GM21515 (cell line): ENCODE measurements around the gene ZFYVE16.
"Not testable (repeated sequence)": the region's sequence is repeated elsewhere in the genome, so short reads cannot be mapped to it uniquely, and the experiment has no call there.

Source experiments
- ATAC-seq: cut with Tn5 transposase; IDR thresholded peaks from one replicate; pipeline ENCODE4 v1.9.1; 2021; ENCODE audit not compliant: unreplicated experiment

ZFYVE16 gene

DNA sequence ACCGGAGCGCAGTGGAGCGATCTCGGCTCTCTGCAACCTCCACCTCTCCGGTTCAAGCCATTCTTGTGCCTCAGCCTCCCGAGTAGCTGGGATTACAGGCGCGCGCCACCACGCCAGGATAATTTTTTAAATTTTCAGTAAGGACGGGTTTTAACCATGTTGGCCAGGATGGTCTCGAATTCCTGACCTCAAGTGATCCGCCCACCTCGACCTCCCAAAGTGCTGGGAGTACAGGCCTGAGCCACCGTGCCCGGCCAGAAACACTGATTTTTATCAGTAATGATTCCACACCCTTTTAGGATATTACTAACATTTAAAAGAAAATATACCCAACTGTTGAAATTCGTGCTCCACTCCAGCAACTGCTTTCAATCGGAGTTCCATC, 79.6 kb downstream of the ZFYVE16 start:
- no peak for ATAC-seq

DNA sequence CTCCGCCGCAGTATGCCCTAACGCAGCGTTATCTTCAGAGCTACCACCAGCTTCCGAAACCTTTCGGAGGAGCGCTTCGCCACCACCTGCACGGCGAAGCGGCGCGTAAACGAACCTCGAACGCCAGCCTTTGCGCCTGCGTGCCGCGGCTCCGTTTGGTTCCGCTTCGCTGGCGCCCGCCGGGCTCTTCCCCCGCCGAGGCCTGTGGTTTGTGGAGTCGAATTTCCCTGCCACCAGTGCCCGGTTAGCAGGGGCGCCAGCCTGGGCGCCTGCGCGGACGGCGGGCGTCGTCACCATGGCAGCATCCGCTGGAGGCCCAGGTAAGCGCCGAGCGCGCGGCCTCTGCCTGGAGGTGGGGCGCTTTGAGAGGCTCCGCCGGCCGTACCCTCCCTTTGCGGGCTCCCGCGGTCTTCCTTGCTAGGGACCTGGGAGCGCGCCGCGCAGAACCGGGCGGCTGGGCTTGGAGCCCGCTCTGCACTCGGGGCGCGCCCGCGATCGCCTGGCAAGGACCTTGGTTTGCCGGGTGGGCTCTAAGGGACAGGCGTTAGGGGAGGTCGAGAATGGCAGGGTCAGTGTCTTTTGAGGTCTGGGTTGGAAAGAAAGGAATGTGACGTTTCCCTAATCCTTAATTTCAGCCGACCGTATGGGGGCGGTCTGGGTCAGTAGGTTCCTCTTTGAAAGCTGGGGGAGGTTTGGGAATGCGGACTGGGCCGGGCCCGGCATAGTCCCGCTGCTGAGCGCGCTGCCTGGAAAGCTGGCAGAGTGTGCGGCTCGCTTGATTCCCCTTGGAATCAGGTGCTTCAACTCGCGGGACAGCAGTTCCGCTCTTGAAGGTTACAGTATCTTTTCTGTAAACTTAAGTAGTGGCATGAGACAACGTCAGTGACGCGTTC, 80.2 kb downstream of the ZFYVE16 start, which contains the start of gene FAM151B:
FAM151B (plus strand) TSS at position 272 of the 893 bp plus-strand sequence; CDS start at position 296, 24 bp downstream.
- peak; percentile 83 for ATAC-seq

DNA sequence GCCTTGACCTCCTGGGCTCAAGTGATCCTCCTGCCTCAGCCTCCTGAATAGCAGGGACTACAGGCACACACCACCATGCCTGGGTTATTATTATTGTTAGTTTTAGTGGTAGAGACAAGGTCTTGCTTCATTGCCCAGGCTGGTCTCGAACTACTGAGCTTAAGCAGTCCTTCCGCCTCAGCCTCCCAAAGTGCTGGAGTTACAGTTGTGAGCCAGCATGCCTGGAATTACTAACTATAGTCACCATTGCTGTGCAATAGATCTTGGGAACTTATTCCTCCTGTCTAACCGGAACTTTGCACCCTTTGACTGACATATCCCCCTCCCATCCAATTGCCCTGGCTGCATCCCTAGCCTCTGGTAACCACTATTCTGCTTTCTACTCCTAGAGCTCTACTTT, 83.4 kb downstream of the ZFYVE16 start:
- no peak for ATAC-seq

DNA sequence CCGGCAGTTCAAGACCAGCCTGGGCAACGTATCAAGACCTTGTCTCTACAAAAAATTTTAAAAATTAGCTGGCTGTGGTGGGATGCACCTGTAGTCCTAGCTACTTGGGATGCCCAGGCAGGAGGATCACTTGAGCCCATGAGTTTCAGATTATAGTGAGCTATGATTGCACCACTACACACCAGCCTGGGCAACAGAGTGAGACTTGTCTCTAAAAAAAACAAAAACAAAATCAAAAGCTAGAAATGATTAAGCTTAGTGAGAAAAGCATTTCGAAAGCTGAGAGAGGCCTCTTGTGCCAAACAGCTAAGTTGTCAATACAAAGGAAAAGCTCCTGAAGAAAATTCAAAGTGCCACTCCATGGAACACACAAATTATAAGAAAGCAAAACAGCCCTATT, 84.9 kb downstream of the ZFYVE16 start:
- no peak for ATAC-seq

DNA sequence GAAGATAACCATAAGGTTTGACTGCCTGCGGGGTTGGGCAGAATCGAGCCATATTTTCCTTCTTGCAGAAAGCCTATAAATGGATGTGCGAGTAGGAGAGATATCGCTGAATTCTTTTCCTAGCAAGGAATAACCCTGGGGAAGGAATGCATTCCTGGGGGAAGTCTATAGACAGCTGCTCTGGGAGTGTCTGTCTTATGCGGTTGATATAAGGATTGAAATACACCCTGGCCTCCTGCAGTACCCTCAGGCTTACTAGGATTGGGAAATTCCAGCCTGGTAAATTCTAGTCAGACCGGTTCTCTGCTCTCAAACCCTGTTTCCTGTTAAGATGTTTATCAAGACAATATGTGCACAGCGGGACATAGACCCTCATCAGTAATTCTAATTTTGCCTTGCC, 85.6 kb downstream of the ZFYVE16 start:
- ATAC-seq, result not testable (repeated sequence)

DNA sequence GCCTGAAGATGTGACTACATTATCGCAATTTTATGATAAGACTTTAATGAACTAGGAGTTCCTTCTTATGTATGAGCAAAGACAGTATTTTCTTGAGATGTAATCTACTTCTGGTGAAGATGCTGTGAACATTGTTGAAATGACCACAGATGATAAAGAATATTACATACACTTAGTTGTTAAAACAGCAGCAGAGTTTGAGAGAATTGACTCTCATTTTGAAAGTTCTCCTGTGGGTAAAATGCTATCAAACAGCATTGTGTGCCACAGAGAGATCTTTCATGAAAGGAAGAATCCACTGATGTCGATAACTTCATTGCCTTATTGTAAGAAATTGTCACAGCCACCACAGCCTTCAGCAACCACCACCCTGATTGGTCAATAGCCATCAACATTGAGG, 88.0 kb downstream of the ZFYVE16 start:
- no peak for ATAC-seq

DNA sequence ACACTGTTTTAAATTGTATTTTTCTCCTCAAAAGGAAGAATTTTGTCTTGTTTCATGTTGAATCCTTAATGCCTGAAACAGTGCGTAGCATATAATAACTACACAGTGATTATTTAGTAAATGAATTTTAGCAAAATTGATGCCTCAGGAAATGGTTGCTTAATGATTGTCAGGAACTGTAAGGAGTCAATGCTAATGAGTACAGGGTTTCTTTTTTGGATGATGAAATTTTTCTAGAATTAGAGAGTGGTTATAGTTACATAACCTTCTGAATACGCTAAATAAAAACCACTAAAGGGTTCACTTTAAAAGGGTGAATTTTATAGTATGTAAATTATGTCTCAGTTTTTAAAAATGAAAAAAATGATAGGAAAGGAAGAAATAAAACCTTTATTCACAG, 94.9 kb downstream of the ZFYVE16 start:
- ATAC-seq, result no peak

DNA sequence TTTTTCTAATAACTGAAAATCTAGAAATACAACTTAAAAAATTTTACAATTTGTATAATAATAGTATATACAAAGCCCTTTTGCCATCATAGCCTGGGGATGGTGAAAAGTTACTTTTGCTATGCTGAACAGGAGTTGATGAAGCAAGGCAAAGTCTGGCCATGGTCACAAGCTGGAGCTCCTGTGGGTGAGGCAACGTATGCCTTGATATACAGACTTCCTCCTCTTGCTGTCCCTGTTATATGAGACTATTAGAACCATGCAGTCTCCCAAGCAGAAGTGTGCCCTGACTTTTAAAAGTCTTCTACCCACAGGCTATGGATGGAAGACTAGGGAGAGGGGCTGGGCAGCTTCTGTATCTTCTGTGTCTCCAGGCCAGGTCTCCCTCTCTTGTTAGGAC, 95.8 kb downstream of the ZFYVE16 start:
- ATAC-seq, result no peak

DNA sequence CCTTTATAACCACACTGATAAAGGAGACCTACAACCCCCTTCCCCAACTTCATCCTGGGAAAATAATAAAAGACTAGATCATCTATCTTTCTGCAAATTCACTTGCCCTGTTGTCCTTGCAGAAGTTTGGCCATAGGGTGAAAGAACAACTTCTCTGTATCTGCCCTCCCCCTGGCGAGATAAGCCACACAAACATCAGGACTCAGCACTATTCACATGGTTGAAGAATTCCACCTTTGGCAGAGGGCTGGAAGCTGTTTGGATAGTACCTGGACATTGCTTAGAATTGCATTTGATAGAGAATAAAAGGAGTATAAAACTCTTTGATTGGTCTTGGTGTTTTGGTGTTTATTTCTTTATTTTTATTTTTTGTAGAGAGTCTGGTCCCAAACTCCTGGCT, 97.0 kb downstream of the ZFYVE16 start:
- ATAC-seq, result no peak

DNA sequence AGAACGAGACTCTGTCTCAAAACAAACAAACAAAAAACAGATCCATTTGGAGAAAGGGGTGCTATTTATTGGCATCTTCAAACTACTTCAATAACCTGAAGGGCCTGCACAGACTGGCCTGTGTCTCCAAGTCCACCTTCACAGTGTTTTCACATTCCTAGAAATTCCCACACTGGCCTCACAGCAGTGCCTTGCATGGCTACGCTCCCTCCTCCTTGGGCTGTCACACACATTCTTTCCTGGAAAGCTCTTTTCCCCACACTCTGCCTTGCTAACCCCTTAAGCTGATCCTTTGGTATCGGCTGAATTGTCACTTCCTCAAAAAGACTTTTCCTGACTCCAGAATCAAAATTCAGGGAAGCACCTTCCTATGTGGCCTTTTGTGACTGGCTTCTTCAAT, 99.8 kb downstream of the ZFYVE16 start:
- ATAC-seq, result no peak

DNA sequence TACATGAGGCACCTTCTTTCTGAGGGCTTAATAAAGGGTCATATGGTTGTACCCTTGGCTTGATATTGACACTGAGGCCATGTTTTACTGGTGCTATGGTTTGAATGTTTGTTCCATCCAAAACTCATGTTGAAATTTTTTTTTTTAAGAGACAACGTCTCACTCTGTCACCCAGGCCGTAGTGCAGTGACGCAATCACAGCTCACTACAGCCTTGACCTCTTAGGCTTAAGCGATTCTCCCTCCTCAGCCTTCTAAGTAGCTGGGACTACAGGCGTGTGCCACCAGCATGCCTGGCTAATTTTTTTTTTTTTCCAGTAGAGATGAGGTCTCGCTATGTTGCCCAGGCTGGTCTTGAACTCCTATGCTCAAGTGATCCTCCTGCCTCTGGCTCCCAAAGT, 101.0 kb downstream of the ZFYVE16 start:
- ATAC-seq, result no peak

DNA sequence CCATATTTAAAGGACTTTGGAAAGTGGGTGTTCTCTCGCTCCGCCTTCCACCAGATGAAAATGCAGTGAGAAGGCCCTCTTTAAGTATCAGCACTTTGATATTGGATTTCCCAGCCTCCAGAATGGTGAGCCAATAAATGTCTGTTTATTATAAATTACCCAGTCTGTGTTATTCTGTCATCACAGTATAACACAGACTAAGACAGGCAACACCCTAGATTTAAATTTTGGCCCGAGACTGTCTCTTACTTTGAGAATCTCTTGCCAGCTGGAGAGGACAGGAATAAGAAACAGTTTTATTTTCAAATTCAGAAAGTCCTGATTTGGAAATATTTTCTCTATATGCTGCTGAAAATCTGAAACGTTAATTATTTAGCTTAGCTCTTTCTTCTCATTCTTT, 101.5 kb downstream of the ZFYVE16 start:
- ATAC-seq, result no peak

DNA sequence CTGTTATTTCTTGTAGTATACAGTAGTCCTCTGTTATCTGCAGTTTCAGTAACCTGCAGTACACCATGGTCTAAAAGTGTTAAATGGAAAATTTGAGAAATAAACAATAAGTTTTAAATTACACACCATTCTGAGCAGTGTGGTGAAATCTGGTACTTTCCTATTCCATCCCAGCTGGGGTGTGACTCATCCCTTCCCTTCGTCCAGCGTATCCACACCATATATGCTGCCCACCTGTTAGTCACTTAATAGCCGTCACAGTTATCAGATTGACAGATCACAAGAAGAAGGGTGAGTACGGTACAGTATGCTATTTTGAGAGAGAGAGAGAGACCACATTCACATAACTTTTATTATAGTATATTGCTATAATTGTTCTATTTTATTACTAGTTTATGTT, 109.0 kb downstream of the ZFYVE16 start:
- ATAC-seq, result no peak
